Lung (tissue), 12 donors: Measurements from ENCODE around the gene AAR2. TPM values are rescaled to one million over a fixed set of nuclear protein-coding genes. Genes with fewer than 3 reads are reported as not detected.
A peak's percentile ranks its signal among the peaks of the same experiment; 100 is the strongest.

Experiments
- ATAC-seq: fragments of 200-7000 bp; cut with Tn5 transposase; one replicate; pipeline ENCODE4 v1.9.1; 2020; ENCODE audit warnings: moderate number of reproducible peaks; ENCODE audit not compliant: insufficient read depth, low FRiP score
- DNase-seq, 3 donors: peaks; one replicate each; pipeline ENCODE4 v3.0.0-alpha.2; 2013 to 2017
- H3K27ac ChIP-seq, 2 donors: one replicate each; pipeline ENCODE4 v1.5.1; 2013; ENCODE audit warnings: mild to moderate bottlenecking in 2 of 2, moderate library complexity in 2 of 2, control low read depth in 1 of 2, inconsistent platforms in 1 of 2, low read depth in 1 of 2, low read length in 1 of 2
- H3K27me3 ChIP-seq, 3 donors: one replicate each; pipeline ENCODE4 v1.5.1; 2013; ENCODE audit warnings: low read length in 2 of 3; ENCODE audit not compliant: control insufficient read depth in 3 of 3, insufficient read depth in 3 of 3
- H3K36me3 ChIP-seq, 4 donors: one replicate each; pipeline ENCODE4 v1.5.1; 2013; ENCODE audit warnings: low read length in 4 of 4, mild to moderate bottlenecking in 1 of 4, moderate library complexity in 1 of 4; ENCODE audit not compliant: control insufficient read depth in 4 of 4, insufficient read depth in 4 of 4
- H3K4me1 ChIP-seq, 5 donors: one replicate each; pipeline ENCODE4 v1.5.1; 2013; ENCODE audit warnings: low read length in 5 of 5, mild to moderate bottlenecking in 2 of 5, moderate library complexity in 1 of 5; ENCODE audit not compliant: control insufficient read depth in 5 of 5, insufficient read depth in 5 of 5
- H3K4me3 ChIP-seq: one replicate; pipeline ENCODE4 v1.5.1; 2013; ENCODE audit warnings: mild to moderate bottlenecking, control low read depth, moderate library complexity
- H3K9ac ChIP-seq, 2 donors: one replicate each; pipeline ENCODE4 v1.5.1; 2013; ENCODE audit warnings: low read length in 2 of 2, control low read depth in 1 of 2; ENCODE audit not compliant: insufficient read depth in 1 of 2
- H3K9me3 ChIP-seq, 4 donors: one replicate each; pipeline ENCODE4 v1.5.1; 2013; ENCODE audit warnings: low read length in 3 of 4, mild to moderate bottlenecking in 1 of 4, moderate library complexity in 1 of 4; ENCODE audit not compliant: control insufficient read depth in 4 of 4, insufficient read depth in 3 of 4
- WGBS, 2 donors: extraction: QIAGEN DNeasy Blood & Tissue Kit; methylation state at CpG; one replicate each; pipeline ENCODE4 v1.1.7; 2013; 5-methylcytosine and 5-hydroxymethylcytosine counted together
- polyA plus RNA-seq, 2 donors: library from polyadenylated mRNA; stranded (reverse); fragments of 200-250 nt; gene quantifications; one replicate each; pipeline ENCODE4 v1.2.1, GENCODE V29; 2013
- total RNA-seq, 2 donors: library from RNA; depleted of rRNA in 1 of 2; stranded (reverse); fragments of >200 nt in 1 of 2; gene quantifications; one replicate each; pipeline ENCODE4 v1.2.1, GENCODE V29; 2014 to 2021
- TF ChIP-seq, protein P1 (sequence below): IDR thresholded peaks from 2 replicates; pipeline ENCODE4 v1.5.1; 2012; ENCODE audit warnings: mild to moderate bottlenecking; ENCODE audit errors: control extremely low read depth, extremely low read depth
- donor health status: control.
- donor health status: control.
- donor health status: Bipolar disorder and iron deficiency.
- donor health status: healthy.
- donor health status: DM: yes; HTN: yes; CAD: no.

AAR2 gene
- total and polyA plus RNA-seq, 4 donors: 18.1 to 31.2 (median 29.3) TPM

DNA sequence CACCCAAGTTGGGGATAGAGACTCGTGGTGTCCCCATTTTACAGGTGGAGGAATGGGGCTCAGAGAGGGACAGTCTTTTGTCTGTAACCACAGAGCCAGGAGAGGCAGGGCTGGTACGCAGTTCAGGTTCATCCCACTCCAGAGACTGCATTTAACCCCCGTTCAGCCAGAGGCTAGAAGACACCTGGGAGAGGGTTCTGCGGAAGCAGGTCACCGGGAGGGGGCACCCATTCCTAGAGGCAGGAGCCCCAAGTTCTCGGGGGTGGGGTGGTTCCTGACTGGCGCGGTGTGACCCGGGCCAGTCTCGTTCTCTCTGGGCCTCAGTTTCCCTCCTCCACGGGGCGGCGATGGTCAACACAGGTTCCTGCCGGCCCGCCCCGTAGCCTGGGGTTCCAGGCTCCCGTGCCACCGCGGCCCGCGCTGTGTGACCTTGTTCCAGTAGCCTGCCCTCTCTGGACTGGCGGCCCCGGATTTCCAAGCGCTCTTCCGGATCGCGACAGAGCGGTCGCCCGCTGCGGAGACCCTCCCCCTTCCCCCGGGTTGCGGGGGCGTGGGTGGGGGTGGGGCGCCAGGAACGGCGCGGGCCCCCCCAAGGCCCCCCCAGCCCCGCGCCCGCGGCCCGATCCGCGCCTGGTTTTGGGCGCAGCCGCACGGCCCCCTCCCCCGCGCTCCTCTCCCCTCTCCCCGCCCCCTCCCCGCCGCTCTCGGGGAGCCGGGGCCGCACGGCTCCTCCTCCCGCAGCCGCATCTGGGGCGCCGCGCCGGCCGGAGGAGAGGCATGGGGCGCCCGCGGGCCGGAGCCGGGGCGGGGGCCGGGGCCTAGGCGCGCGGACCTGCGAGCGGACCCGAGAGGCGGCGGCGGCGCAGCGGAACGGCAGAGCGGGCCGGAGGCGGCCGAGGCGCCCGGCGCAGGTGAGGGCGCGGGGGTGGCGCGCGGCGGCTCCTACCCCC is 69.6 kb downstream of the AAR2 start, which contains the start of gene DLGAP4:
DLGAP4 (plus strand) TSS at position 738 of the 950 bp plus-strand sequence. CDS start 125,379 bp downstream, outside the sequence.
- Histone ChIP-seq H3K36me3 (no peaks in the 10 kb centered on the region), H3K4me3 (no peak within 1 kb of the TSS), H3K4me1 (peaks cover 0 to 4% (median 0%) of the 10 kb centered on the region in 5 donors), H3K27ac (no peak within 1 kb of the TSS), H3K27me3 (peaks cover 8 to 70% (median 59%) of the 10 kb centered on the region in 3 donors), H3K9me3 (peaks cover 0 to 5% (median 0%) of the 10 kb centered on the region in 4 donors), H3K9ac (no peak within 1 kb of the TSS)
- TF ChIP-seq, protein P1, sequence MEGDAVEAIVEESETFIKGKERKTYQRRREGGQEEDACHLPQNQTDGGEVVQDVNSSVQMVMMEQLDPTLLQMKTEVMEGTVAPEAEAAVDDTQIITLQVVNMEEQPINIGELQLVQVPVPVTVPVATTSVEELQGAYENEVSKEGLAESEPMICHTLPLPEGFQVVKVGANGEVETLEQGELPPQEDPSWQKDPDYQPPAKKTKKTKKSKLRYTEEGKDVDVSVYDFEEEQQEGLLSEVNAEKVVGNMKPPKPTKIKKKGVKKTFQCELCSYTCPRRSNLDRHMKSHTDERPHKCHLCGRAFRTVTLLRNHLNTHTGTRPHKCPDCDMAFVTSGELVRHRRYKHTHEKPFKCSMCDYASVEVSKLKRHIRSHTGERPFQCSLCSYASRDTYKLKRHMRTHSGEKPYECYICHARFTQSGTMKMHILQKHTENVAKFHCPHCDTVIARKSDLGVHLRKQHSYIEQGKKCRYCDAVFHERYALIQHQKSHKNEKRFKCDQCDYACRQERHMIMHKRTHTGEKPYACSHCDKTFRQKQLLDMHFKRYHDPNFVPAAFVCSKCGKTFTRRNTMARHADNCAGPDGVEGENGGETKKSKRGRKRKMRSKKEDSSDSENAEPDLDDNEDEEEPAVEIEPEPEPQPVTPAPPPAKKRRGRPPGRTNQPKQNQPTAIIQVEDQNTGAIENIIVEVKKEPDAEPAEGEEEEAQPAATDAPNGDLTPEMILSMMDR: no peak
- 1 to 2% methylated on average over 45 to 93 of the region's 96 CpGs for WGBS, 2 donors
- ATAC-seq: no peak
- DNase-seq: peak in 1 of 3 donors; percentile 16

Other genes with a start within 250 kb of the AAR2 start
- 10 to 100 TPM; 50.1 to 61.9 TPM for gene EPB41L1, start 81.7 kb upstream of the AAR2 start, total RNA-seq
- gene EPB41L1, start 81.7 kb upstream of the AAR2 start, polyA plus RNA-seq: 10 to 100 TPM; 13.5 to 15.5 TPM
- gene DLGAP4, start 69.9 kb downstream of the AAR2 start, total RNA-seq: 10 to 100 TPM; 36.5 to 67.6 TPM
- gene DLGAP4, start 69.9 kb downstream of the AAR2 start, polyA plus RNA-seq: 10 to 100 TPM; 34.6 to 35.1 TPM